HUES48 (cell line): ENCODE measurements around the gene TAF4.

Experiments
- H3K27ac ChIP-seq: one replicate; pipeline ENCODE4 v1.7.0; 2013; ENCODE audit warnings: low read depth, low read length, inconsistent platforms
- H3K27me3 ChIP-seq: 2 replicates; pipeline ENCODE4 v1.6.1; 2013; ENCODE audit warnings: mild to moderate bottlenecking, low read length; ENCODE audit not compliant: control insufficient read depth, insufficient read depth
- H3K36me3 ChIP-seq: 2 replicates; pipeline ENCODE4 v1.6.1; 2013; ENCODE audit warnings: low read length; ENCODE audit not compliant: control insufficient read depth, insufficient read depth
- H3K4me1 ChIP-seq: 2 replicates; pipeline ENCODE4 v1.6.1; 2013; ENCODE audit warnings: mild to moderate bottlenecking, low read length; ENCODE audit not compliant: control insufficient read depth, insufficient read depth
- H3K4me3 ChIP-seq: 2 replicates; pipeline ENCODE4 v1.5.1; 2013; ENCODE audit warnings: mild to moderate bottlenecking, low read depth, low read length
- H3K9ac ChIP-seq: 2 replicates; pipeline ENCODE4 v1.6.1; 2013; ENCODE audit warnings: mild to moderate bottlenecking, low read depth, low read length, moderate library complexity
- H3K9me3 ChIP-seq: 2 replicates; pipeline ENCODE4 v1.6.1; 2013; ENCODE audit warnings: low read length; ENCODE audit not compliant: control insufficient read depth, insufficient read depth

The TAF4 gene

GRCh38 chr20:61924858-61925554, 140.7 kb downstream of the TAF4 start:
- Histone ChIP-seq H3K27ac (no peak overlapping the region), H3K9ac (no peak overlapping the region), H3K4me3 (no peak overlapping the region), H3K4me1 (no peaks in the 10 kb centered on the region), H3K27me3 (no peaks in the 10 kb centered on the region), H3K36me3 (no peaks in the 10 kb centered on the region), H3K9me3 (peaks cover 5% of the 10 kb centered on the region)
